Kidney (tissue), 14 donors: ENCODE measurements around the gene RHBDF2. TPM values are rescaled to one million over a fixed set of nuclear protein-coding genes. Genes with fewer than 3 reads are reported as not detected.

ENCODE experiments used
- DNase-seq, 5 donors: peaks; one replicate each; pipeline ENCODE4 v3.0.0-alpha.2; 2013 to 2020
- FAIRE-seq: peaks from 2 replicates; lab custom pipeline; 2012; peaks lifted over from hg19 to GRCh38; lab: Jason Lieb, UNC
- H3K27ac ChIP-seq, 2 donors: one replicate each; pipeline ENCODE4 v1.7.0; 2013; ENCODE audit warnings: low read depth in 2 of 2, low read length in 2 of 2, inconsistent platforms in 1 of 2
- H3K27me3 ChIP-seq: one replicate; pipeline ENCODE4 v1.7.1; 2013; ENCODE audit warnings: low read length, inconsistent platforms; ENCODE audit not compliant: control insufficient read depth, insufficient read depth
- H3K36me3 ChIP-seq, 3 donors: one replicate each; pipeline versions ENCODE4 v1.7.0 to v1.7.1; 2013; ENCODE audit warnings: low read length in 3 of 3, control low read depth in 1 of 3, inconsistent platforms in 1 of 3; ENCODE audit not compliant: insufficient read depth in 3 of 3, control insufficient read depth in 2 of 3
- H3K4me1 ChIP-seq, 3 donors: one replicate each; pipeline versions ENCODE4 v1.7.0 to v1.7.1; 2013; ENCODE audit warnings: low read length in 3 of 3, inconsistent platforms in 1 of 3, low read depth in 1 of 3; ENCODE audit not compliant: control insufficient read depth in 2 of 3, insufficient read depth in 2 of 3
- H3K4me3 ChIP-seq, 3 donors: one replicate each; pipeline versions ENCODE4 v1.7.0 to v1.8.1; 2013; ENCODE audit warnings: low read length in 3 of 3, control low read depth in 1 of 3, inconsistent platforms in 1 of 3
- H3K9ac ChIP-seq, 3 donors: one replicate each; pipeline versions ENCODE4 v1.7.0 to v1.7.1; 2013; ENCODE audit warnings: low read length in 3 of 3, control low read depth in 1 of 3, inconsistent platforms in 1 of 3
- H3K9me3 ChIP-seq, 3 donors: one replicate each; pipeline versions ENCODE4 v1.7.0 to v1.7.1; 2013; ENCODE audit warnings: low read length in 3 of 3, control low read depth in 1 of 3, inconsistent platforms in 1 of 3; ENCODE audit not compliant: control insufficient read depth in 2 of 3, insufficient read depth in 1 of 3
- CTCF ChIP-seq: IDR thresholded peaks from 3 replicates; pipeline ENCODE4 v1.5.1; 2012; ENCODE audit warnings: mild to moderate bottlenecking, moderate library complexity, borderline replicate concordance; ENCODE audit not compliant: insufficient read depth; ENCODE audit errors: extremely low read depth
- intact Hi-C: fragments of 100-400 bp; cut with DNase I; formaldehyde crosslinking; loops from one replicate; pipeline ENCODE4 v1.11.1; 2022
- polyA plus RNA-seq: library from polyadenylated mRNA; stranded (reverse); fragments of 350-450 nt; fragmentation: Illumina TruSeq; extraction: RNeasy Lipid Tissue Mini Kit (QIAGEN cat#74804); gene quantifications from one replicate; pipeline ENCODE4 v1.2.3, GENCODE V29; 2014; ENCODE audit warnings: low read depth, low replicate concordance; ENCODE audit not compliant: insufficient read depth
- total RNA-seq: library from RNA; stranded (reverse); fragmentation: NEBNext Ultra II Directional; extraction: Animal tissue kit (Norgen Biotek cat#: 25700); gene quantifications from one replicate; pipeline ENCODE4 v1.2.1, GENCODE V29; 2021
- donor health status: control.
- donor health status: control.
- donor health status: control.
- donor health status: control.
- donor health status: control.
- donor health status: DM: yes; HTN: yes; CAD: no.
- donor health status: Normal renal cell carcinoma (clear cell type).

The RHBDF2 gene
- total and polyA plus RNA-seq, 2 donors from 2014 or later: 6.8 to 58.6 TPM

- peak overlapping the region in 2 of 3 donors; percentile 10 to 34 for H3K9ac ChIP-seq
- no peaks in the 10 kb centered on the region for H3K9me3 ChIP-seq
- peak overlapping the region; percentile 51 to 56 for H3K27ac ChIP-seq
- FAIRE-seq (no peak), DNase-seq (peak; percentile 42 to 84 (median 59))
- intact Hi-C loops: no loop called here
- H3K27me3 ChIP-seq: no peaks in the 10 kb centered on the region
- H3K36me3 ChIP-seq: no peaks in the 10 kb centered on the region
- H3K4me1 ChIP-seq: peaks cover 0 to 17% (median 4%) of the 10 kb centered on the region in 3 donors
- peak overlapping the region in 1 of 3 donors; percentile 25 for H3K4me3 ChIP-seq
- TF ChIP-seq CTCF: no peak
These were observed 8.9 kb downstream of the RHBDF2 start for GRCh38 chr17:76492123-76492988.

- peaks cover 0 to 16% (median 4%) of the 10 kb centered on the region in 3 donors for H3K4me1 ChIP-seq
These were observed 9.7 kb downstream of the RHBDF2 start for GRCh38 chr17:76491271-76492122.

GRCh38 chr17:76490112-76490710 is 11.0 kb downstream of the RHBDF2 start:
- H3K27ac ChIP-seq: no peak overlapping the region

More at GRCh38 chr17:76491271-76492122, 9.7 kb downstream of the RHBDF2 start:
- no peak for TF ChIP-seq CTCF
- intact Hi-C loops: no loop called here
- DNase-seq (peak in 1 of 5 donors; percentile 80), FAIRE-seq (no peak)
- no peaks in the 10 kb centered on the region for H3K9me3 ChIP-seq
- H3K9ac ChIP-seq: no peak overlapping the region
- no peaks in the 10 kb centered on the region for H3K36me3 ChIP-seq
- no peak overlapping the region for H3K4me3 ChIP-seq
- H3K27me3 ChIP-seq: no peaks in the 10 kb centered on the region
- no peak overlapping the region for H3K27ac ChIP-seq

More at GRCh38 chr17:76490112-76490710, 11.0 kb downstream of the RHBDF2 start:
- FAIRE-seq (no peak), DNase-seq (peak in 1 of 5 donors; percentile 66)
- Histone ChIP-seq H3K9ac (no peak overlapping the region), H3K27me3 (no peaks in the 10 kb centered on the region), H3K4me1 (peaks cover 0 to 14% (median 4%) of the 10 kb centered on the region in 3 donors), H3K9me3 (no peaks in the 10 kb centered on the region), H3K4me3 (no peak overlapping the region), H3K36me3 (no peaks in the 10 kb centered on the region)
- intact Hi-C loops: no loop called here
- TF ChIP-seq CTCF: no peak
